ENCODE data around the gene ADISSP.

ADISSP gene

GRCh38 chr20:3760655-3761348 lies 6.8 kb downstream of the ADISSP start:
- H3K27me3 Mint-ChIP-seq (ENCODE audit: low read depth, poor library complexity), result peaks cover 3% of the 10 kb centered on the region
- DNase-seq, result no peak
- peak overlapping the region; percentile 70 for H3K27ac Mint-ChIP-seq
- no peak for TF ChIP-seq CTCF (IDR thresholded peaks at IDR 0.05)
- no peak overlapping the region for H3K4me3 Mint-ChIP-seq
- H3K36me3 Mint-ChIP-seq (ENCODE audit: low read depth), result peaks cover 19% of the 10 kb centered on the region
- H3K9me3 Mint-ChIP-seq, result no peaks in the 10 kb centered on the region
- H3K4me1 Mint-ChIP-seq, result peaks cover 56% of the 10 kb centered on the region

DNA sequence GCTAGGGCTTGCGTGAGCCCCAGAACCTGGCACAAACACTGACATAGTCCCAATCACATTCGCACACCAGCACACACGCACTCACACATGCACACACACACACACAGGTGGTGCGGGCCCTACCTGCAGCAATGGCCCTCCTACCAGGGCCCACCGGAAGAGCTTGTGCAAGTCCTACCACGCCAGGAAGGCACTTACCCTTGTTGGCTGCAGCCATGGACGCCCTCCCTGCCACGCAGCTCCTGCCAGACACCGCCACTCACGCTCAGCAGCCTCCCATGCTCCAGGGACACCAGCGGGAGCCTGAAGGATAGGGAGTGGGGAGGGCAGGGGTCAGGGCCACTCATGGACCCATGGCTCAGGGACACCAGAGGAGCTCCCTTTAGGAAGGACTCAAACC lies 7.7 kb downstream of the ADISSP start:
- peak overlapping the region; percentile 43 for H3K4me3 Mint-ChIP-seq

DNA sequence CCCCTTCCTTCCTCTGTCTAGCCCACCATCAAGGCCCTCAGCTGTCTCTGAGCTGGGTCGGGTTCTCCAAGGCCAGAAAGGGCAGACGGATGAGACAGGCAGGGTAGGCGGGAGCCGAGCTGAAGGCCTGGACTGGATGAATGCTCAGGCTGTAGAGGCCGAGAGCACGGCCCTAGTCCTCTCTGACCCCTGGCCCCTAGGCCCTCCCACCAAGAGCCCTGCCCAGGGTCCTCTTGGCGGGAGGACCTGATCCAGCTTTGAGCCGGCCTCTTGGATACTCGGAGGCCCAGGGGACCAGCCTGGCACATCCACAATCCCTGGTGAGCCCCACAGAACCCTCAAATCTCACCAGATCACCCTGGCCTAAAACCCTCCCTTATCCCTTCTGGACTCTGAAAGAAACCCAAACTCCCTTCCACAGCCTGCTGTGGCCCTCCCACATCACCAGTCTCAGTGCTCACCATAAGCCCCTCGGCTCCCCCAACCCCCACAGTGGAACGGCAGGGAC lies 8.2 kb downstream of the ADISSP start:
- peak overlapping the region; percentile 65 for H3K27ac Mint-ChIP-seq
- H3K27me3 Mint-ChIP-seq (ENCODE audit: low read depth, poor library complexity), result peaks cover 3% of the 10 kb centered on the region

More for the DNA sequence above, 7.7 kb downstream of the ADISSP start:
- Mint-ChIP-seq H3K27ac (peak overlapping the region; percentile 65), H3K9me3 (no peaks in the 10 kb centered on the region), H3K27me3 (ENCODE audit: low read depth, poor library complexity) (peaks cover 3% of the 10 kb centered on the region), H3K4me1 (peaks cover 47% of the 10 kb centered on the region), H3K36me3 (ENCODE audit: low read depth) (peaks cover 19% of the 10 kb centered on the region)
- TF ChIP-seq CTCF (IDR thresholded peaks at IDR 0.05), result no peak
- no peak for DNase-seq

GRCh38 chr20:3758566-3758965 lies 9.0 kb downstream of the ADISSP start:
- Mint-ChIP-seq H3K4me3 (no peak overlapping the region), H3K4me1 (peaks cover 37% of the 10 kb centered on the region), H3K27ac (no peak overlapping the region), H3K36me3 (ENCODE audit: low read depth) (peaks cover 19% of the 10 kb centered on the region), H3K9me3 (no peaks in the 10 kb centered on the region), H3K27me3 (ENCODE audit: low read depth, poor library complexity) (no peaks in the 10 kb centered on the region)
- no peak for DNase-seq
- TF ChIP-seq CTCF (IDR thresholded peaks at IDR 0.05), result no peak

More for the DNA sequence above, 8.2 kb downstream of the ADISSP start:
- Mint-ChIP-seq H3K36me3 (ENCODE audit: low read depth) (peaks cover 19% of the 10 kb centered on the region), H3K4me3 (peak overlapping the region; percentile 43), H3K9me3 (no peaks in the 10 kb centered on the region), H3K4me1 (peaks cover 41% of the 10 kb centered on the region)
- DNase-seq, result no peak
- TF ChIP-seq CTCF (IDR thresholded peaks at IDR 0.05), result no peak

DNA sequence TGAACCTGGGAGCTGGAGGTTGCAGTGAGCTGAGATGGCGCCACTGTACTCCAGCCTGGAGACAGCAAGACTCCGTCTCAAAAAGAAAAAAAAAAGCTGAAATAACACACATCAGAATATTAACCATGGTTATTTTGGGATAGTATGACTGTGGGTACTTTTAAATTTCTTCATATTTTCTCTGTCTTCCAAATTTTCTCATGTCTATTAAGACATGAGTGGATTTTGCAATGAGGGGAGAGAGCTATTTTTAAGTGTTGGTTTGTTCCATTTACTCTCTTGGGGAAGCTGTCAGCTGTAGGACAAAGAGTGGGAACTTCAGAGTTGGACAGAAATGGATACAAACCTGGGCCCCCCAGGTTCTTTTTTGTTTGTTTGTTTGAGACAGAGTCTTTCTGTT lies 10.3 kb downstream of the ADISSP start:
- no peak for TF ChIP-seq CTCF (IDR thresholded peaks at IDR 0.05)
- no peak overlapping the region for H3K4me3 Mint-ChIP-seq
- no peak for DNase-seq
- peaks cover 19% of the 10 kb centered on the region for H3K36me3 Mint-ChIP-seq (ENCODE audit: low read depth)
- peaks cover 11% of the 10 kb centered on the region for H3K27me3 Mint-ChIP-seq (ENCODE audit: low read depth, poor library complexity)
- no peaks in the 10 kb centered on the region for H3K9me3 Mint-ChIP-seq
- peaks cover 34% of the 10 kb centered on the region for H3K4me1 Mint-ChIP-seq
- no peak overlapping the region for H3K27ac Mint-ChIP-seq
